ENCODE measurements around the gene KRT33A.

GRCh38 chr17:41383690-41384089 lies 33.1 kb upstream of the KRT33A start:
- no peak for TF ChIP-seq CTCF (IDR thresholded peaks at IDR 0.05)
- no peak for TF ChIP-seq POLR2A (IDR thresholded peaks at IDR 0.05)
